PFSK-1 (cell line): ENCODE results near the gene MIOX.

Experiments used
- FOXP2 ChIP-seq: optimal IDR thresholded peaks from 2 replicates; pipeline ENCODE3; 2011; ENCODE audit warnings: borderline replicate concordance, control low read depth, inconsistent platforms; ENCODE audit not compliant: insufficient read depth; ENCODE audit errors: extremely low read length, extremely low read depth
- POLR2AphosphoS5 ChIP-seq: IDR thresholded peaks from 2 replicates; pipeline ENCODE4 v1.6.1; 2012; ENCODE audit warnings: low read depth, mild to moderate bottlenecking, control low read depth, low read length, moderate library complexity
- REST ChIP-seq, 2 experiments: IDR thresholded peaks; 2 replicates each; pipeline versions ENCODE4 v1.6.1 to v1.8.0; 2011 to 2012; ENCODE audit warnings: low read depth in 2 of 2, low read length in 2 of 2, control low read depth in 1 of 2, inconsistent platforms in 1 of 2, mild to moderate bottlenecking in 1 of 2, moderate library complexity in 1 of 2; ENCODE audit not compliant: insufficient read depth in 1 of 2
- SIN3A ChIP-seq: IDR thresholded peaks from 2 replicates; pipeline ENCODE4 v1.6.1; 2012; ENCODE audit warnings: mild to moderate bottlenecking, low read length, moderate library complexity, borderline replicate concordance; ENCODE audit not compliant: insufficient read depth
- TAF1 ChIP-seq: IDR thresholded peaks from 2 replicates; pipeline ENCODE4 v1.6.1; 2012; ENCODE audit warnings: low read length, control low read depth, borderline replicate concordance; ENCODE audit not compliant: insufficient read depth

GRCh38 chr22:50531962-50532674, 45.5 kb downstream of the MIOX start:
- TF ChIP-seq POLR2AphosphoS5 (no peak), SIN3A (no peak), TAF1 (no peak), REST (IDR thresholded peaks at IDR 0.05; ENCODE audit: insufficient read depth in 1 of 2, low read depth in 2 of 2, low read length in 2 of 2) (no peak), FOXP2 (no peak)
